OCI-LY1 (cell line): ENCODE results near the gene MAML2.

Experiments
- H2AFZ ChIP-seq: fragments of 200-600 bp; sonication (generic), shearing (Covaris generic); 2 replicates; pipeline ENCODE4 v1.6.0; 2014; ENCODE audit warnings: antibody characterized with exemption, mild to moderate bottlenecking, low read length
- H3F3A ChIP-seq: fragments of 200-600 bp; sonication (generic), shearing (Covaris generic); 2 replicates; pipeline ENCODE4 v1.6.0; 2014; ENCODE audit warnings: mild to moderate bottlenecking, antibody characterized with exemption, low read length, moderate library complexity; ENCODE audit not compliant: insufficient read depth
- H3K27ac ChIP-seq: fragments of 200-600 bp; sonication (generic); 2 replicates; pipeline ENCODE4 v1.5.1; 2014; ENCODE audit warnings: low read length, mixed run types, mild to moderate bottlenecking, low read depth; ENCODE audit not compliant: poor library complexity, severe bottlenecking
- H3K27me3 ChIP-seq: fragments of 200-600 bp; sonication (generic); 2 replicates; pipeline ENCODE4 v1.6.0; 2014; ENCODE audit warnings: antibody characterized with exemption, mild to moderate bottlenecking, low read length, moderate library complexity; ENCODE audit not compliant: insufficient read depth
- H3K36me3 ChIP-seq: fragments of 200-600 bp; sonication (generic); 2 replicates; pipeline ENCODE4 v1.6.1; 2014; ENCODE audit warnings: mild to moderate bottlenecking, antibody characterized with exemption, low read length, moderate library complexity, mixed read lengths; ENCODE audit not compliant: insufficient read depth
- H3K4me1 ChIP-seq: fragments of 200-600 bp; sonication (generic); 2 replicates; pipeline ENCODE4 v1.5.1; 2014; ENCODE audit warnings: mild to moderate bottlenecking, low read length, moderate library complexity; ENCODE audit not compliant: insufficient read depth, severe bottlenecking
- H3K4me2 ChIP-seq: fragments of 200-600 bp; sonication (generic), shearing (Covaris generic); 2 replicates; pipeline ENCODE4 v1.6.1; 2014; ENCODE audit warnings: low read length
- H3K4me3 ChIP-seq: fragments of 200-600 bp; sonication (generic); 2 replicates; pipeline ENCODE4 v1.5.1; 2014; ENCODE audit warnings: low read length, low read depth, mild to moderate bottlenecking, mixed read lengths; ENCODE audit not compliant: poor library complexity, severe bottlenecking
- H3K79me2 ChIP-seq: fragments of 200-600 bp; shearing (Covaris generic); 2 replicates; pipeline ENCODE4 v1.6.1; 2016; ENCODE audit warnings: mixed run types, low read length, mixed read lengths; ENCODE audit not compliant: insufficient read depth
- H3K9ac ChIP-seq: fragments of 200-600 bp; sonication (generic), shearing (Covaris generic); 2 replicates; pipeline ENCODE4 v1.6.1; 2014; ENCODE audit warnings: mild to moderate bottlenecking, low read length, mixed read lengths
- H3K9me2 ChIP-seq: fragments of 200-600 bp; sonication (generic), shearing (Covaris generic); 2 replicates; pipeline ENCODE4 v1.6.1; 2014; ENCODE audit warnings: low read depth, mild to moderate bottlenecking, low read length, mixed read lengths
- H3K9me3 ChIP-seq: fragments of 200-600 bp; shearing (Covaris generic); 2 replicates; pipeline ENCODE4 v1.6.1; 2014; ENCODE audit warnings: low read length, mixed read lengths
- H4K20me1 ChIP-seq: fragments of 200-600 bp; sonication (generic), shearing (Covaris generic); 2 replicates; pipeline ENCODE4 v1.6.0; 2016; ENCODE audit warnings: mild to moderate bottlenecking, low read length; ENCODE audit not compliant: insufficient read depth
- CTCF ChIP-seq: fragments of 200-600 bp; sonication (generic), shearing (Covaris generic); IDR thresholded peaks from 2 replicates; pipeline ENCODE4 v1.5.1; 2017; ENCODE audit warnings: mild to moderate bottlenecking, antibody characterized with exemption, low read length, moderate library complexity, mixed read lengths
- EZH2 ChIP-seq: fragments of 200-600 bp; sonication (generic), shearing (Covaris generic); IDR thresholded peaks from 2 replicates; pipeline ENCODE4 v1.8.0; 2017; ENCODE audit warnings: borderline replicate concordance, mixed run types, mild to moderate bottlenecking, antibody characterized with exemption, low read length, moderate library complexity, mixed read lengths

Gene MAML2

GRCh38 chr11:96082936-96083335, 260.1 kb downstream of the MAML2 start:
- Histone ChIP-seq H2AFZ (no peak overlapping the region), H3K4me2 (no peak overlapping the region), H3K4me1 (no peaks in the 10 kb centered on the region), H3K27me3 (no peaks in the 10 kb centered on the region), H3K9ac (no peak overlapping the region), H3K36me3 (no peaks in the 10 kb centered on the region), H4K20me1 (no peaks in the 10 kb centered on the region), H3K4me3 (no peak overlapping the region), H3F3A (no peaks in the 10 kb centered on the region), H3K9me2 (no peaks in the 10 kb centered on the region), H3K9me3 (no peaks in the 10 kb centered on the region), H3K79me2 (no peaks in the 10 kb centered on the region), H3K27ac (no peak overlapping the region)
- TF ChIP-seq CTCF = no peak
- no peak for TF ChIP-seq EZH2

- Histone ChIP-seq H3K4me2 (no peak overlapping the region), H3K27me3 (no peaks in the 10 kb centered on the region), H2AFZ (no peak overlapping the region), H3K79me2 (no peaks in the 10 kb centered on the region), H4K20me1 (no peaks in the 10 kb centered on the region), H3K36me3 (no peaks in the 10 kb centered on the region), H3K9me2 (no peaks in the 10 kb centered on the region), H3K9me3 (no peaks in the 10 kb centered on the region), H3K27ac (no peak overlapping the region), H3F3A (no peaks in the 10 kb centered on the region), H3K4me3 (no peak overlapping the region), H3K4me1 (no peaks in the 10 kb centered on the region), H3K9ac (no peak overlapping the region)
- TF ChIP-seq CTCF (no peak), EZH2 (no peak)
Measured at GRCh38 chr11:96082002-96082899, 260.7 kb downstream of the MAML2 start.

GRCh38 chr11:96081561-96081960, 261.4 kb downstream of the MAML2 start:
- Histone ChIP-seq H3K4me1 (no peaks in the 10 kb centered on the region), H2AFZ (no peak overlapping the region), H3K4me2 (no peak overlapping the region), H3K36me3 (no peaks in the 10 kb centered on the region), H3K9me2 (no peaks in the 10 kb centered on the region), H3K9ac (no peak overlapping the region), H4K20me1 (no peaks in the 10 kb centered on the region), H3K27me3 (no peaks in the 10 kb centered on the region), H3K4me3 (no peak overlapping the region), H3K9me3 (no peaks in the 10 kb centered on the region), H3K79me2 (no peaks in the 10 kb centered on the region), H3F3A (no peaks in the 10 kb centered on the region), H3K27ac (no peak overlapping the region)
- TF ChIP-seq CTCF (no peak), EZH2 (no peak)
